AG04449 (cell line): ENCODE results near the gene TMEM233.
"Not testable (repeated sequence)": the region's sequence is repeated elsewhere in the genome, so short reads cannot be mapped to it uniquely, and the experiment has no call there.

Source experiments
- CTCF ChIA-PET: fragments of 350-600 bp; formaldehyde crosslinking; extraction: SDS; loops from one replicate; lab custom pipeline; 2021; ENCODE audit warnings: antibody characterized with exemption; lab: Yijun Ruan, JAX
- POLR2A ChIA-PET: fragments of 400-600, 350-600 bp; formaldehyde crosslinking; extraction: SDS; loops from one replicate; lab custom pipeline; 2020; ENCODE audit warnings: antibody characterized with exemption, inconsistent platforms; lab: Yijun Ruan, JAX
- DNase-seq: peaks from one replicate; pipeline ENCODE4 v3.0.0-alpha.2; 2010; ENCODE audit warnings: low read depth, low spot score
- H3K4me3 ChIP-seq: 2 replicates; pipeline ENCODE4 v1.5.1; 2011; ENCODE audit warnings: low read depth, mild to moderate bottlenecking, control low read depth, low read length
- TF ChIP-seq, protein P1 (sequence below): IDR thresholded peaks from one replicate; pipeline ENCODE4 v1.5.1; 2011; ENCODE audit warnings: mild to moderate bottlenecking, moderate library complexity, low read length, control low read depth, inconsistent platforms; ENCODE audit not compliant: insufficient read depth; ENCODE audit errors: missing control alignments

Gene TMEM233

DNA sequence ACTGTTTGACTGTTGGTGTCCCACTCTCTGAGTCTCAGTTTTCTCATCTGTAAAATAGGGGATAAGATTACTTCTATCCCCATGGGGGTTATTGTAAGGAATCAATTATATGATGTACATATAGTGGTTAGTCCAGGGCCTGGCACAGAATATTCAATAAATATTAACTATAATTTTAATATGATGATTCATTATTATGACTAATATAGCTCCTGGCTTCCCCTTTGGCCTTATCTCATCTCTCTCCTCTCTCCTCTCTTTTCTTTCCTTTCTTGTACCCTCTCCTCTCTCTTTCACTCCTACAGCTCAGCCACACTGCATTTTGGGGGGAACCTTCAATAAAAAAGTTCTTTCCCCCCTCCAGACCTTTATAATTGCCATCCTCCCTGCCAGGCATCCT is 21.1 kb downstream of the TMEM233 start:
- CTCF ChIA-PET = no interaction called here
- POLR2A ChIA-PET = no interaction called here
- TF ChIP-seq, protein P1, sequence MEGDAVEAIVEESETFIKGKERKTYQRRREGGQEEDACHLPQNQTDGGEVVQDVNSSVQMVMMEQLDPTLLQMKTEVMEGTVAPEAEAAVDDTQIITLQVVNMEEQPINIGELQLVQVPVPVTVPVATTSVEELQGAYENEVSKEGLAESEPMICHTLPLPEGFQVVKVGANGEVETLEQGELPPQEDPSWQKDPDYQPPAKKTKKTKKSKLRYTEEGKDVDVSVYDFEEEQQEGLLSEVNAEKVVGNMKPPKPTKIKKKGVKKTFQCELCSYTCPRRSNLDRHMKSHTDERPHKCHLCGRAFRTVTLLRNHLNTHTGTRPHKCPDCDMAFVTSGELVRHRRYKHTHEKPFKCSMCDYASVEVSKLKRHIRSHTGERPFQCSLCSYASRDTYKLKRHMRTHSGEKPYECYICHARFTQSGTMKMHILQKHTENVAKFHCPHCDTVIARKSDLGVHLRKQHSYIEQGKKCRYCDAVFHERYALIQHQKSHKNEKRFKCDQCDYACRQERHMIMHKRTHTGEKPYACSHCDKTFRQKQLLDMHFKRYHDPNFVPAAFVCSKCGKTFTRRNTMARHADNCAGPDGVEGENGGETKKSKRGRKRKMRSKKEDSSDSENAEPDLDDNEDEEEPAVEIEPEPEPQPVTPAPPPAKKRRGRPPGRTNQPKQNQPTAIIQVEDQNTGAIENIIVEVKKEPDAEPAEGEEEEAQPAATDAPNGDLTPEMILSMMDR = no peak

DNA sequence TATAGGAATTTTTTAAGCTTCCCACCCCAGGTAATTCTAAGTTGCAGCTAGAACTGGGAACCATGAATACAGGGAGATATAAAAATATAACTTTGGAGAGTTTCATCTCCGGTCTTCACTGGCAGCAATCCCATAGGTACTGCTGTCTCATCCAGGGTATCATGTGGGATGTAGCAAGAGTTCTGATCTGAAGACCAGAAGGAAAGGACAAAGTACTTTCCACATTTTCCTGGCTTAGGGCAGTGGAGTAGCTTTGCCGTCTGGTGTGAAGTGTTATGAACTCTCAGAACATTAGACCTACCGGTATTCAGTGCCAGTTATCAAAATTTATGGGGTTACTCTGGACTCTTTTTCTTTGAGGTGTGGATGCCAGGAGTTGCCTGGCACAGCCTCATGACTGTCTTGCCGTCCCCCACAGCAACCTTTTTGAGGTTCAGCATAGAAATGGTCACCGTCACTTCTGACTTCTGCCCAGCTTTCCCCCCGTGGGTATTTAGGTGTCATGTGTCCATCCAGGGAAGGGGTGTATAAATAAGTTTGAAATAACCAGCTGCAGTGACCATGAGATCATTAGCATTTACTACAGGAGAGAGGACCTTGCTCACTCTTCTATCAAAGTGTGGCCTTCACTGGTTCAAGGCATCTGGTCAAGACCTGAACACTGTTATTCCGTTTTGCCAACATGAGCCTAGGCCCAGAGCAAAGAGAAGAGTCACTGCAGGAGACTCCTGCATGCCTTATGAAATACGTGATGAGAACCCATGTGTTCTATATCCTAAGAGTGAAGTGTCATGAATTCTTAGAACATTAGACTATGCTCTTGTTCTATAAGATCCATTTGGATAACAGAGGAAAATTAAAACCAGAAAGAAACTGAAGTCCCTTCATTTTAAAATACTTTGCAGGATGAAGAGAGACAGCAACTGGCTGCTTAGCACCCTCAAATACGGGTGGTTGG is 22.2 kb downstream of the TMEM233 start:
- ChIA-PET CTCF (no interaction called here), POLR2A (no interaction called here)
- TF ChIP-seq, protein P1 = no peak
- no peak for DNase-seq
- H3K4me3 ChIP-seq = no peak overlapping the region

More for the DNA sequence above, 21.1 kb downstream of the TMEM233 start:
- no peak for DNase-seq
- no peak overlapping the region for H3K4me3 ChIP-seq

DNA sequence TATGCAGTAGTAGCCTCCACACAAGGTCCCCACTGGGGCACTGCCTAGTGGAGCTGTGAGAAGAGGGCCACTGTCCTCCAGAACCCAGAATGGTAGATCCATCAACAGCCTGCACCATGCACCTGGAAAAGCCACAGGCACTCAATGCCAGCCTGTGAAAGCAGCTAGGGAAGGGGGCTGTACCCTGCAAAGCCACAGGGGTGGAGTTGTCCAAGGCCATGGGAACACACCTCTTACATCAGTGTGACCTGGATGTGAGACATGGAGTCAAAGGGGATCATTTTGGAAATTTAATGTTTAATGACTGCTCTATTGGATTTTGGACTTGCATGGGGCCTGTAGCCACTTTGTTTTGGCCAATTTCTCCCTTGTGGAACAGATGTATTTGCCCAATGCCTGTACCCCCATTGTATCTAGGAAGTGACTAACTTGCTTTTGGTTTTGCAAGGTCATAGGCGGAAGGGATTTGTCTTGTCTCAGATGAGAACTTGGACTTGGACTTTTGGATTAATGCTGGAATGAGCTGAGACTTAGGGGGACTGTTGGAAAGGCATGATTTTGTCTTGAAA is 24.8 kb downstream of the TMEM233 start:
- H3K4me3 ChIP-seq, POLR2A ChIA-PET, DNase-seq, CTCF ChIA-PET: not testable (repeated sequence)

DNA sequence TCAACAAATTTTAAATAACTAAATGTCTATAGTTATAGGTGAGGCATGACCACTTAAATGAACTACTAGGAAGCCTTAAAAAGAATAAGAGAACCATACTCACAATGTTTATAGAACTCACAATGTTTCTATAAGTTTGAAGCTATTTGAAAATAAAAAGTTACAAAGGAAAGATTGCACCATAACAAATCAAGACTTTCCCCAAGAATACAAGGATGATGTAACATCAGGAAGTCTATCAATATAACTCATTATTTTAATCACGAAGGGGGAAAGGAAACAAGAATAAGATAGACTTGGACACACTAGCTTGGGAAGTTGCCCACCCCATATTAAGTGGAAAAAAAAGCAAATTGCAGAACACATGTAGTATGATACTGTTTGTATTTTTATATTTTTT is 26.9 kb downstream of the TMEM233 start:
- DNase-seq = no peak
- TF ChIP-seq, protein P1 = no peak
- H3K4me3 ChIP-seq = no peak overlapping the region
- POLR2A ChIA-PET = no interaction called here
- CTCF ChIA-PET = interaction anchor here (1.0 kb wide), 1 partner anchor 38 kb away, joined by 3 read pairs; no protein-coding TSS in a partner anchor

DNA sequence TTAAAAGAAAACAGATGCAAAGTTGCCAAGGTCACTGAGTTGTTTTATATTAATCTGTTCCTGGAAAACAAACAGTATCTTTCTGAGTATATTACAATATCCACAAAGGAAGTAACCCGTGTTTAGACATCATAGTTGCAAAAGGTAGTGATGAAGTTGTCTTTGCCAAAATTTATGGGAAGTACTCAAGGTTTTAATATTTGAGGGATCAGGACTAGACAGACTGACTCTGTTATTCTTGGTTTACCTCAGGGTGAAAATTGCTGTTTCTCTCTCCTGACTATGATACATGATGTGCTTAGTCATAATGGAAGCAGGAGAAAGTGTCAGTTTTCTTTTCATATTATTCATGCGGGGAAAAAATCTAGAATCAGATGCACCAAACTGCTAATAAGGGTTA is 28.3 kb downstream of the TMEM233 start:
- CTCF ChIA-PET = no interaction called here

DNA sequence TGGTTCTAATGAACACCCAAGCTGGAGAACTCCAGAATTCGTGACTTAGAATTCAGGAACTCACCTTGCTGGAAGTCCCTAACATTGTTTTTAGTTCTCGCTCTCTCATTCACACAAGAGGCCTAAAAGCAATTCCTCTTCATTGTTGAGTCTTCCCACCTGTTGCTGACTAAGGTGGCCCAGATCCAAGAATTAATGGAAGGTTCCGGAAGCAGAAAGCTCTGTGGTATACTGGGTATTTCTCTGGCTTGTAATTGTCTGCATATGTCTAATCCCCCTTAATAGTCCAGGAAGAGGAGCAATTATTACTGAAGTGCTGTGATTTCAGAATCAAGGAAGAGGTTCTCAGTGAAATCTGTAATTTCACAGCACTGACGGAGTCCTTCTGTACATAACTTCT is 31.4 kb downstream of the TMEM233 start:
- no peak overlapping the region for H3K4me3 ChIP-seq
- POLR2A ChIA-PET = no interaction called here
- CTCF ChIA-PET = no interaction called here
- TF ChIP-seq, protein P1 = no peak
- no peak for DNase-seq

More for the DNA sequence above, 28.3 kb downstream of the TMEM233 start:
- POLR2A ChIA-PET = no interaction called here
- DNase-seq = no peak
- TF ChIP-seq, protein P1 = no peak
- no peak overlapping the region for H3K4me3 ChIP-seq
